Heart left ventricle (tissue), 16 donors: ENCODE results near the gene EPGN. TPM values are rescaled to one million over a fixed set of nuclear protein-coding genes. Genes with fewer than 3 reads are reported as not detected.

ENCODE experiments used
- ATAC-seq, 4 donors: fragments of 200-7000 bp; cut with Tn5 transposase; one replicate each; pipeline ENCODE4 v1.9.1; 2020 to 2022; ENCODE audit warnings: moderate library complexity in 4 of 4, mild to moderate bottlenecking in 3 of 4, moderate number of reproducible peaks in 1 of 4
- DNase-seq, 5 donors: peaks; one replicate each; pipeline ENCODE4 v3.0.0-alpha.2; 2020
- H3K27ac ChIP-seq, 12 donors: fragments of 200-600 bp; sonication (generic) in 4 of 12; one replicate each; pipeline versions ENCODE4 v1.5.0 to v1.8.0; 2016 to 2022; ENCODE audit warnings: mild to moderate bottlenecking in 2 of 12
- H3K27me3 ChIP-seq, 9 donors: fragments of 200-600 bp; sonication (generic) in 2 of 9; one replicate each; pipeline versions ENCODE4 v1.5.1 to v1.8.0; 2016 to 2022; ENCODE audit warnings: mild to moderate bottlenecking in 3 of 9
- H3K36me3 ChIP-seq, 9 donors: fragments of 200-600 bp; sonication (generic) in 2 of 9; one replicate each; pipeline versions ENCODE4 v1.5.0 to v1.8.0; 2018 to 2022; ENCODE audit warnings: mild to moderate bottlenecking in 2 of 9
- H3K4me1 ChIP-seq, 12 donors: fragments of 200-600 bp; sonication (generic) in 4 of 12; one replicate each; pipeline versions ENCODE4 v1.5.0 to v1.8.0; 2016 to 2022; ENCODE audit warnings: mild to moderate bottlenecking in 3 of 12
- H3K4me3 ChIP-seq, 12 donors: fragments of 200-600 bp; sonication (generic) in 4 of 12; one replicate each; pipeline versions ENCODE4 v1.5.0 to v1.8.0; 2017 to 2022; ENCODE audit warnings: mild to moderate bottlenecking in 9 of 12, moderate library complexity in 4 of 12
- H3K9me3 ChIP-seq, 12 donors: fragments of 200-600 bp; sonication (generic) in 4 of 12; one replicate each; pipeline versions ENCODE4 v1.5.0 to v1.8.0; 2016 to 2022; ENCODE audit warnings: mild to moderate bottlenecking in 1 of 12
- POLR2A ChIP-seq, 2 donors: fragments of 450-650 bp; IDR thresholded peaks; one replicate each; pipeline ENCODE4 v1.6.1; 2017; ENCODE audit warnings: antibody characterized with exemption in 2 of 2, mild to moderate bottlenecking in 2 of 2, moderate library complexity in 2 of 2
- WGBS, 4 donors: extraction: QIAGEN DNeasy Blood & Tissue Kit in 2 of 4; methylation state at CpG; one replicate each; pipeline versions ENCODE4 v1.1.5 to v1.1.7; 2013 to 2018; 5-methylcytosine and 5-hydroxymethylcytosine counted together
- intact Hi-C, 10 donors: fragments of 100-400 bp; cut with DNase I; formaldehyde crosslinking; loops; one replicate each; pipeline versions ENCODE4 v1.11.1 to v1.14.2; 2022
- polyA plus RNA-seq, 2 donors: library from polyadenylated mRNA; stranded (reverse); fragments of 200-250 nt; gene quantifications; one replicate each; pipeline ENCODE4 v1.2.3, GENCODE V29; 2013
- total RNA-seq, 9 donors: library from RNA; depleted of rRNA in 2 of 9; stranded (reverse); fragments of >200 nt in 2 of 9; fragmentation: NEBNext Ultra II Directional in 3 of 9; extraction: Animal tissue kit (Norgen Biotek cat#: 25700) in 3 of 9; gene quantifications; one replicate each; pipeline versions ENCODE4 v1.1.0 to v1.2.4, GENCODE V29; 2016 to 2023
- TF ChIP-seq, protein P1 (sequence below), 12 donors: fragments of 200-600 bp; sonication (generic) in 4 of 12; IDR thresholded peaks; one replicate each; pipeline versions ENCODE4 v1.5.0 to v1.8.0; 2018 to 2022; ENCODE audit warnings: antibody characterized with exemption in 12 of 12, mild to moderate bottlenecking in 5 of 12
- donor health status: ischemic (EF 13 %, LVEDD 7.1; RV severe dilation, severe dysfunction).
- donor health status: healthy with polysubstance abuse.
- donor health status: DM: no; HTN: yes; CAD: no.
- donor health status: DM: no; HTN: no; CAD: no.
- donor health status: ischemic (EF 25% LVEDD 6.9; RV normal size, moderate dysfunction).
- donor health status: ischemic (EF 25% LVEDD 5.7; RV mildly dilated, moderate dysfunction).
- donor health status: healthy.
- donor health status: DM: yes; HTN: yes; CAD: no.
- donor health status: ischemic (EF 35%, LVEDD 5.7; RV mildly dilated, moderate dysfunction).
- donor health status: nonischemic (EF 11% LVEDD 7.7; RV severe dilation, severe dysfunction).
- donor health status: DM: yes; HTN: yes; CAD: no.
- donor health status: PGD.
- donor health status: ischemic (EF 29% LVEDD 5.4; RV normal size, mild dysfunction).
- donor health status: nonischemic (EF 23%, LVEDD 6.1; RV moderate dilation, normal function).

Gene EPGN
- total and polyA plus RNA-seq, 11 donors = 5.8 TPM; not detected in 10

DNA sequence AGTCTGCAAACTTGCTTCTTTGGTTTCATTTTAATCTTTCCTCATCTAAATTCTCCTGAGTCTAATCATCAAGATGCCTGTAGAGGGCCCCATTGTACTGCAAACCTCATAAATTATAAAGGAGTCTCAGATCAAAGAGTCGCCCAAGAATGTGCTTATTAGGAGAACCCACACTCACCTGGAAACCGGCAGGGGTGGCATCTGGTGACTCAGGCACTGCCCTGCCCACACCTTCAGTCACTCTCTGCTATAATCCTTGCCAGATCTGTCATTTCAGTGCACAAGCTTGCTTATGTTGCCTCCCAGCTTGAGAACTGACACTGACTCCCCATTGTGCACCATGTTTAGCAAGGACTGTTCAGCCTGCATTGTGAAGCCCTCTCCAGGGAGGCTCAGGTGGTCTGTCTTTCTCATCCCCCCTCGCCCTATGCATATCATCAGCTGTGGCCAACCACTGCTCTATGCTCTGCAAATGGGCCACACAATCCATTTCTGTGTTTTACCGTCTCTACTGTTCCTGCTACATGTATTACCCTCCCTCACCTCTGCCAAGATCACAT is 12.4 kb downstream of the EPGN start:
- DNase-seq (no peak), ATAC-seq (peak in 3 of 4 donors; percentile 26 to 49 (median 38))
- whole genome bisulfite sequencing, 4 donors = 42 to 47% (median 44%) methylated on average over 4 of the region's 4 CpGs
- TF ChIP-seq, protein P1, sequence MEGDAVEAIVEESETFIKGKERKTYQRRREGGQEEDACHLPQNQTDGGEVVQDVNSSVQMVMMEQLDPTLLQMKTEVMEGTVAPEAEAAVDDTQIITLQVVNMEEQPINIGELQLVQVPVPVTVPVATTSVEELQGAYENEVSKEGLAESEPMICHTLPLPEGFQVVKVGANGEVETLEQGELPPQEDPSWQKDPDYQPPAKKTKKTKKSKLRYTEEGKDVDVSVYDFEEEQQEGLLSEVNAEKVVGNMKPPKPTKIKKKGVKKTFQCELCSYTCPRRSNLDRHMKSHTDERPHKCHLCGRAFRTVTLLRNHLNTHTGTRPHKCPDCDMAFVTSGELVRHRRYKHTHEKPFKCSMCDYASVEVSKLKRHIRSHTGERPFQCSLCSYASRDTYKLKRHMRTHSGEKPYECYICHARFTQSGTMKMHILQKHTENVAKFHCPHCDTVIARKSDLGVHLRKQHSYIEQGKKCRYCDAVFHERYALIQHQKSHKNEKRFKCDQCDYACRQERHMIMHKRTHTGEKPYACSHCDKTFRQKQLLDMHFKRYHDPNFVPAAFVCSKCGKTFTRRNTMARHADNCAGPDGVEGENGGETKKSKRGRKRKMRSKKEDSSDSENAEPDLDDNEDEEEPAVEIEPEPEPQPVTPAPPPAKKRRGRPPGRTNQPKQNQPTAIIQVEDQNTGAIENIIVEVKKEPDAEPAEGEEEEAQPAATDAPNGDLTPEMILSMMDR (IDR thresholded peaks at IDR 0.05) = peak in 10 of 12 donors; percentile 9 to 48 (median 34)
- no peak for TF ChIP-seq POLR2A (IDR thresholded peaks at IDR 0.05)
- no peak overlapping the region for H3K27ac ChIP-seq
- no peaks in the 10 kb centered on the region for H3K36me3 ChIP-seq
- H3K27me3 ChIP-seq = peaks cover 0 to 5% (median 0%) of the 10 kb centered on the region in 9 donors
- no peak overlapping the region for H3K4me3 ChIP-seq
- no peaks in the 10 kb centered on the region for H3K9me3 ChIP-seq
- no peaks in the 10 kb centered on the region for H3K4me1 ChIP-seq
- intact Hi-C loops = loop anchor here in 6 of 10 donors (2.0 to 5.0 kb wide), 3 partner anchors 352 to 357 kb away; no protein-coding TSS in a partner anchor

DNA sequence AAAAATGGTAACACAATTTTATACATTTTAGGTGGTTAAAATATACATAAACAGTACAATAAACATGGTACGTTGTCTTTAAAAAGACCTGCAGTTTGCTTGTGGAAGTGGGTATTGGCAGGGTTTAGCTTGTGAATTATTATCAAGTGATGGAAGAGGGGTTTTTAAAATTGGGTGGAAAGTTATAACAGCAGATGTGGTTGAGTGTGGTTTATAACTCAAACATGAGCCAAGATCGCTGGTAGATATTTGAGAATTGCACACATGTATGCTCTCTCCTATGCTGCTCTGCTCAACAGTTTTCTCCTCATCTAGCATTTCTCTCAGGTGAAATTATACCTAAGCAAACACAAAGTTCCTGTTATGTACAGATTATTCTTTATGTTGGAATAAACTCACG is 14.0 kb downstream of the EPGN start:
- no peaks in the 10 kb centered on the region for H3K4me1 ChIP-seq
- no peak overlapping the region for H3K4me3 ChIP-seq
- ATAC-seq (no peak), DNase-seq (no peak)
- no peaks in the 10 kb centered on the region for H3K9me3 ChIP-seq
- TF ChIP-seq POLR2A (IDR thresholded peaks at IDR 0.05) = no peak
- TF ChIP-seq, protein P1 (IDR thresholded peaks at IDR 0.05) = no peak
- H3K36me3 ChIP-seq = no peaks in the 10 kb centered on the region
- H3K27ac ChIP-seq = no peak overlapping the region
- WGBS, 4 donors = 84 to 89% (median 88%) methylated on average over 3 of the region's 3 CpGs
- intact Hi-C loops = loop anchor here in 5 of 10 donors (5.0 kb wide), 2 partner anchors 350 to 355 kb away; no protein-coding TSS in a partner anchor
- peaks cover 0 to 7% (median 2%) of the 10 kb centered on the region in 9 donors for H3K27me3 ChIP-seq

DNA sequence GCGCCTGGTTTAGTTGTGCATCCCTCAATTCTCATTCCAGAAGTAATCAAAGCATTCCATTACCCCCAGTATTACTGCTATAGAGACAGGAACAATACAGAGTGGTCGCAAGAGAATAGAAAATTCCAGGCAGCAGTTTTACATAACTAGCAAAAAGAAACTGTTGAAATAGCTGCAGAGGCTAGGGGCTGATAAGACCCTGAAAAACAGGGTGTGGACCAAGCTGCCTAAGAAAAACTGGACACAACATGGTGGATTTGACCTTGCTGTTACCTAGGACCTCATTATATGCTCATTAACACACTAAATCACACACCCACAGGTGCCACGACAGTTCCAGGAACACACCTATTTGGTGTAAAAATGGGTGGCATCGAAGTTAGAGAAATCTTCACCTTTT is 15.4 kb downstream of the EPGN start:
- peaks cover 0 to 7% (median 2%) of the 10 kb centered on the region in 9 donors for H3K27me3 ChIP-seq
- no peaks in the 10 kb centered on the region for H3K9me3 ChIP-seq
- H3K36me3 ChIP-seq = no peaks in the 10 kb centered on the region
- 79 to 89% (median 82%) methylated on average over 4 of the region's 4 CpGs for WGBS, 4 donors
- intact Hi-C loops = loop anchor here in 5 of 10 donors (5.0 kb wide), 2 partner anchors 349 to 354 kb away; no protein-coding TSS in a partner anchor
- no peak for ATAC-seq
- H3K4me1 ChIP-seq = no peaks in the 10 kb centered on the region
- no peak for DNase-seq
- TF ChIP-seq, protein P1 (IDR thresholded peaks at IDR 0.05) = no peak
- no peak overlapping the region for H3K27ac ChIP-seq
- H3K4me3 ChIP-seq = no peak overlapping the region

DNA sequence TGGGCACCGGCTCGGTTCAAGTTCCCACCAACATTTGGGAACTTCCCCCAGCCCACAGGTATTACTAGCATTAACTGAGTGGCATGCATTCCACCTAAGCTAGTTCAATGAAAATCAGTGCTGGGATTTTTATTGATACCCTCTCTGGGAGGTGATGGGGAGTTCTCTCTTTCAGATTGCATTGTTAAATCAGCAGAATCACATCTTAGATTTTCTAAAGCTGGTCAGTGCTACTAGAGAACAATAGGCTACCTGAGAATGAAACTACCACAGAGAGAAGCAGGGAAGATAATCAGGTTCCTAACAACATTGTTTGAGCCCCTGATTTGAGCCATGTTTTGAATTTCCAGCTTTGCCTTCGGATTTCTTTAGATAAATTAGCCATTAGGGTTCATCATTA is 16.0 kb downstream of the EPGN start:
- no peaks in the 10 kb centered on the region for H3K9me3 ChIP-seq
- H3K4me1 ChIP-seq = no peaks in the 10 kb centered on the region
- 74 to 79% (median 77%) methylated on average over 3 of the region's 3 CpGs for WGBS, 4 donors
- intact Hi-C loops = loop anchor here in 5 of 10 donors (5.0 kb wide), 2 partner anchors 348 to 353 kb away; no protein-coding TSS in a partner anchor
- no peak overlapping the region for H3K4me3 ChIP-seq
- H3K27ac ChIP-seq = no peak overlapping the region
- ATAC-seq = no peak
- TF ChIP-seq, protein P1 (IDR thresholded peaks at IDR 0.05) = no peak
- no peak for TF ChIP-seq POLR2A (IDR thresholded peaks at IDR 0.05)
- H3K27me3 ChIP-seq = peaks cover 0 to 7% (median 2%) of the 10 kb centered on the region in 9 donors
- DNase-seq = no peak
- no peaks in the 10 kb centered on the region for H3K36me3 ChIP-seq
